ENCODE measurements around the gene NHEJ1.

DNA sequence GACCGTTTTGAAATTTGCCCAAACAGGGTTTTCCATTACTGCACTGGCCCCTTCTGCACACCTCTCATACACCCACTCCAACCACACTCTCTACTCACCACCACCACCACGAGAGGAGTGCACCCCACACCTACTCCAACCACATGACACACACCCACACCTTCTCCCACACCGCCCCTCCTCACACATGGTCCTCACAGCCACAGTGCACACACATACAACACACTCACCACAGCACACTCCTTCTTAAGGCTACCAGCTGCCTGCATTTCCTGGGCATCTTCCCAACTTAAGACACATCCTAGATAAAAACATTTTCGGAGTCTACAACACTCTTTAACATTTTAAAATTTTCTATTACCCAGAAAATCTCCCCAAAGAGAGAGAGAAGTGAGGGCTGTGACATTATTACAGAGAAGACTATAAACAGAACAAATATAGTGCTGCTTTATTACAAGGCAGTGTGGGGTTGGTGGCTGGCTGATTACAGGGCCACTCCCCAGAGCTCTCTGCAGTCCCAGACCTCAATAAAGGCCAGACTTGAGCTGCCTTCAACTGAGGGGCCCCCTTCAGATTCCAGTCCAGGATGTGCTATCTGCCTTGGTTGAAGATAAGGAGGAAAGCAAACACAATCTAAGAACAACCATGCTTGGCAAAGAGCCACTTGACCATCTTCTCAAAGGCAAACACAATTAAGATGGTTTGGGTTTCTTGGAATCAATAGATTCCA, 36.1 kb downstream of the NHEJ1 start:
- TF ChIP-seq, protein P1, sequence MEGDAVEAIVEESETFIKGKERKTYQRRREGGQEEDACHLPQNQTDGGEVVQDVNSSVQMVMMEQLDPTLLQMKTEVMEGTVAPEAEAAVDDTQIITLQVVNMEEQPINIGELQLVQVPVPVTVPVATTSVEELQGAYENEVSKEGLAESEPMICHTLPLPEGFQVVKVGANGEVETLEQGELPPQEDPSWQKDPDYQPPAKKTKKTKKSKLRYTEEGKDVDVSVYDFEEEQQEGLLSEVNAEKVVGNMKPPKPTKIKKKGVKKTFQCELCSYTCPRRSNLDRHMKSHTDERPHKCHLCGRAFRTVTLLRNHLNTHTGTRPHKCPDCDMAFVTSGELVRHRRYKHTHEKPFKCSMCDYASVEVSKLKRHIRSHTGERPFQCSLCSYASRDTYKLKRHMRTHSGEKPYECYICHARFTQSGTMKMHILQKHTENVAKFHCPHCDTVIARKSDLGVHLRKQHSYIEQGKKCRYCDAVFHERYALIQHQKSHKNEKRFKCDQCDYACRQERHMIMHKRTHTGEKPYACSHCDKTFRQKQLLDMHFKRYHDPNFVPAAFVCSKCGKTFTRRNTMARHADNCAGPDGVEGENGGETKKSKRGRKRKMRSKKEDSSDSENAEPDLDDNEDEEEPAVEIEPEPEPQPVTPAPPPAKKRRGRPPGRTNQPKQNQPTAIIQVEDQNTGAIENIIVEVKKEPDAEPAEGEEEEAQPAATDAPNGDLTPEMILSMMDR (IDR thresholded peaks at IDR 0.05) = no peak
- no peak for TF ChIP-seq EP300 (IDR thresholded peaks at IDR 0.05)
